Natural killer cell treated with Interleukin-12 subunit alpha and Interleukin-12 subunit beta and Interleukin-15 and Interleukin-18, amount 100 ng/mL, for 72 hours (primary cell): ENCODE measurements around the gene RSF1. TPM values are rescaled to one million over a fixed set of nuclear protein-coding genes. Genes with fewer than 3 reads are reported as not detected.

Source experiments
- ATAC-seq, 2 donors: fragments of 150-1000 bp; cut with Tn5 transposase in 1 of 2; sonication (Bioruptor Pico), chemical (Tn5 transposase) in 1 of 2; 2 replicates each; pipeline ENCODE4 v1.10.0; 2021
- DNase-seq: peaks from one replicate; pipeline ENCODE4 v3.0.0; 2022; ENCODE audit warnings: low spot score
- H3K27ac Mint-ChIP-seq, 2 donors: 1 replicate in 1 of 2; 2 replicates in 1 of 2; pipeline ENCODE4 v1.8.0; 2022; ENCODE audit warnings: mixed read lengths in 2 of 2, mild to moderate bottlenecking in 1 of 2, moderate library complexity in 1 of 2
- H3K27me3 Mint-ChIP-seq, 2 donors: 1 replicate in 1 of 2; 2 replicates in 1 of 2; pipeline ENCODE4 v1.8.0; 2022; ENCODE audit warnings: mixed read lengths in 2 of 2
- H3K36me3 Mint-ChIP-seq: one replicate; pipeline ENCODE4 v1.8.0; 2022; ENCODE audit warnings: mixed read lengths
- H3K4me1 Mint-ChIP-seq, 2 donors: 1 replicate in 1 of 2; 2 replicates in 1 of 2; pipeline ENCODE4 v1.8.0; 2022; ENCODE audit warnings: low read depth in 2 of 2, mixed read lengths in 2 of 2, mild to moderate bottlenecking in 1 of 2
- H3K4me3 Mint-ChIP-seq: one replicate; pipeline ENCODE4 v1.8.0; 2022; ENCODE audit warnings: mixed read lengths
- H3K9me3 Mint-ChIP-seq: 2 replicates; pipeline ENCODE4 v1.8.0; 2022; ENCODE audit warnings: mixed read lengths
- total RNA-seq, 2 donors: library from RNA; stranded (reverse); gene quantifications; one replicate each; pipeline ENCODE4 v1.2.3, GENCODE V29; 2022

RSF1 gene
- total RNA-seq, 2 donors from 2014 or later, result 59.9 to 68.5 TPM

- peaks cover 24% of the 10 kb centered on the region for H3K36me3 Mint-ChIP-seq
- DNase-seq, result no peak
- no peaks in the 10 kb centered on the region for H3K27me3 Mint-ChIP-seq
- no peak for ATAC-seq
- H3K27ac Mint-ChIP-seq, result no peak overlapping the region
- H3K4me3 Mint-ChIP-seq, result no peak overlapping the region
- H3K4me1 Mint-ChIP-seq, result no peaks in the 10 kb centered on the region
- H3K9me3 Mint-ChIP-seq, result no peaks in the 10 kb centered on the region
Observed at GRCh38 chr11:77665240-77665965, 155.1 kb downstream of the RSF1 start.

- DNase-seq (no peak), ATAC-seq (no peak)
- H3K27ac Mint-ChIP-seq, result no peak overlapping the region
- no peaks in the 10 kb centered on the region for H3K27me3 Mint-ChIP-seq
- H3K4me3 Mint-ChIP-seq, result no peak overlapping the region
- H3K9me3 Mint-ChIP-seq, result no peaks in the 10 kb centered on the region
- no peaks in the 10 kb centered on the region for H3K4me1 Mint-ChIP-seq
- H3K36me3 Mint-ChIP-seq, result peaks cover under 1% of the 10 kb centered on the region
Observed at GRCh38 chr11:77661670-77662069, 158.9 kb downstream of the RSF1 start.

GRCh38 chr11:77660947-77661346 lies 159.6 kb downstream of the RSF1 start:
- no peaks in the 10 kb centered on the region for H3K36me3 Mint-ChIP-seq
- H3K4me1 Mint-ChIP-seq, result no peaks in the 10 kb centered on the region
- no peak overlapping the region for H3K27ac Mint-ChIP-seq
- H3K9me3 Mint-ChIP-seq, result no peaks in the 10 kb centered on the region
- H3K4me3 Mint-ChIP-seq, result no peak overlapping the region
- ATAC-seq (no peak), DNase-seq (no peak)
- H3K27me3 Mint-ChIP-seq, result no peaks in the 10 kb centered on the region

- Mint-ChIP-seq H3K4me3 (no peak overlapping the region), H3K27me3 (no peaks in the 10 kb centered on the region), H3K4me1 (no peaks in the 10 kb centered on the region), H3K36me3 (no peaks in the 10 kb centered on the region), H3K9me3 (no peaks in the 10 kb centered on the region), H3K27ac (peak overlapping the region in 1 of 2 donors; percentile 7)
- ATAC-seq, result no peak
- DNase-seq, result no peak
Observed at GRCh38 chr11:77658213-77659013, 162.1 kb downstream of the RSF1 start.

GRCh38 chr11:77656362-77656761 lies 164.2 kb downstream of the RSF1 start:
- DNase-seq, result no peak
- Mint-ChIP-seq H3K27ac (no peak overlapping the region), H3K4me1 (no peaks in the 10 kb centered on the region), H3K27me3 (no peaks in the 10 kb centered on the region), H3K36me3 (no peaks in the 10 kb centered on the region), H3K4me3 (no peak overlapping the region), H3K9me3 (no peaks in the 10 kb centered on the region)
- ATAC-seq, result no peak

GRCh38 chr11:77654770-77655434 lies 165.6 kb downstream of the RSF1 start:
- Mint-ChIP-seq H3K27me3 (peaks cover 0 to 5% of the 10 kb centered on the region in 2 donors), H3K36me3 (no peaks in the 10 kb centered on the region), H3K27ac (no peak overlapping the region), H3K4me1 (no peaks in the 10 kb centered on the region), H3K9me3 (no peaks in the 10 kb centered on the region), H3K4me3 (no peak overlapping the region)
- ATAC-seq (no peak), DNase-seq (no peak)

- H3K4me1 Mint-ChIP-seq, result no peaks in the 10 kb centered on the region
- DNase-seq (no peak), ATAC-seq (no peak)
- H3K27me3 Mint-ChIP-seq, result peaks cover 2 to 6% of the 10 kb centered on the region in 2 donors
- H3K36me3 Mint-ChIP-seq, result no peaks in the 10 kb centered on the region
- no peak overlapping the region for H3K27ac Mint-ChIP-seq
- no peak overlapping the region for H3K4me3 Mint-ChIP-seq
- no peaks in the 10 kb centered on the region for H3K9me3 Mint-ChIP-seq
Observed at GRCh38 chr11:77650123-77650522, 170.4 kb downstream of the RSF1 start.

GRCh38 chr11:77647654-77648305 lies 172.7 kb downstream of the RSF1 start:
- no peak overlapping the region for H3K27ac Mint-ChIP-seq
- no peak for ATAC-seq
- DNase-seq, result no peak

GRCh38 chr11:77644887-77645286 lies 175.6 kb downstream of the RSF1 start:
- H3K4me3 Mint-ChIP-seq, result no peak overlapping the region
- no peaks in the 10 kb centered on the region for H3K4me1 Mint-ChIP-seq
- no peak for ATAC-seq
- H3K9me3 Mint-ChIP-seq, result no peaks in the 10 kb centered on the region
- no peaks in the 10 kb centered on the region for H3K36me3 Mint-ChIP-seq
- DNase-seq, result no peak
- peaks cover 2 to 5% of the 10 kb centered on the region in 2 donors for H3K27me3 Mint-ChIP-seq
- no peak overlapping the region for H3K27ac Mint-ChIP-seq

More at GRCh38 chr11:77647654-77648305, 172.7 kb downstream of the RSF1 start:
- Mint-ChIP-seq H3K4me3 (no peak overlapping the region), H3K27me3 (peaks cover 2 to 10% of the 10 kb centered on the region in 2 donors), H3K36me3 (no peaks in the 10 kb centered on the region), H3K9me3 (no peaks in the 10 kb centered on the region), H3K4me1 (no peaks in the 10 kb centered on the region)

- Mint-ChIP-seq H3K36me3 (no peaks in the 10 kb centered on the region), H3K4me3 (no peak overlapping the region), H3K27ac (no peak overlapping the region), H3K27me3 (peaks cover 2 to 5% of the 10 kb centered on the region in 2 donors), H3K9me3 (no peaks in the 10 kb centered on the region), H3K4me1 (peaks cover 6% of the 10 kb centered on the region in 2 donors)
- no peak for ATAC-seq
- DNase-seq, result no peak
Observed at GRCh38 chr11:77642228-77642627, 178.3 kb downstream of the RSF1 start.

- H3K4me3 Mint-ChIP-seq, result peak within 1 kb of the TSS; percentile 98
- no peaks in the 10 kb centered on the region for H3K9me3 Mint-ChIP-seq
- H3K27ac Mint-ChIP-seq, result peak within 1 kb of the TSS; percentile 93 to 94
- H3K36me3 Mint-ChIP-seq, result peaks cover 13% of the 10 kb centered on the region
- DNase-seq, result peak; percentile 89
- peak; percentile 98 to 99 for ATAC-seq
- H3K4me1 Mint-ChIP-seq, result peaks cover 25 to 28% of the 10 kb centered on the region in 2 donors
- H3K27me3 Mint-ChIP-seq, result no peaks in the 10 kb centered on the region
Observed at GRCh38 chr11:77637345-77638165, 183.0 kb downstream of the RSF1 start, which contains the start of gene CLNS1A. CLNS1A (minus strand) TSS chr11:77637794; CDS start chr11:77637714, 80 bp downstream.

- Mint-ChIP-seq H3K4me1 (peaks cover 25 to 28% of the 10 kb centered on the region in 2 donors), H3K27me3 (no peaks in the 10 kb centered on the region), H3K9me3 (no peaks in the 10 kb centered on the region), H3K36me3 (peaks cover 13% of the 10 kb centered on the region), H3K27ac (peak overlapping the region; percentile 93 to 94), H3K4me3 (peak overlapping the region; percentile 98)
- no peak for DNase-seq
- no peak for ATAC-seq
Observed at GRCh38 chr11:77636731-77637344, 183.7 kb downstream of the RSF1 start.
